Immature natural killer cell (primary cell): ENCODE measurements around the gene MAP7D2. TPM values are rescaled to one million over a fixed set of nuclear protein-coding genes. Genes with fewer than 3 reads are reported as not detected.

Source experiments
- DNase-seq, 3 donors: peaks; one replicate each; pipeline ENCODE4 v3.0.0; 2022; ENCODE audit warnings: mixed read lengths in 1 of 3
- H3K27ac Mint-ChIP-seq, 6 donors: one replicate each; pipeline ENCODE4 v1.8.0; 2020; ENCODE audit warnings: mixed read lengths in 6 of 6, mild to moderate bottlenecking in 5 of 6, inconsistent platforms in 4 of 6, moderate library complexity in 3 of 6
- H3K27me3 Mint-ChIP-seq, 3 donors: one replicate each; pipeline ENCODE4 v1.8.0; 2020 to 2021; ENCODE audit warnings: low read depth in 3 of 3, mild to moderate bottlenecking in 3 of 3, mixed read lengths in 3 of 3, moderate library complexity in 3 of 3, inconsistent platforms in 1 of 3
- H3K36me3 Mint-ChIP-seq, 3 donors: one replicate each; pipeline ENCODE4 v1.8.0; 2020; ENCODE audit warnings: mixed read lengths in 3 of 3, inconsistent platforms in 2 of 3, mild to moderate bottlenecking in 2 of 3
- H3K4me1 Mint-ChIP-seq, 2 donors: one replicate each; pipeline ENCODE4 v1.8.0; 2020; ENCODE audit warnings: inconsistent platforms in 2 of 2, mild to moderate bottlenecking in 2 of 2, mixed read lengths in 2 of 2, moderate library complexity in 1 of 2
- H3K4me3 Mint-ChIP-seq, 5 donors: one replicate each; pipeline ENCODE4 v1.8.0; 2020; ENCODE audit warnings: mild to moderate bottlenecking in 5 of 5, mixed read lengths in 5 of 5, inconsistent platforms in 3 of 5, moderate library complexity in 3 of 5
- H3K9me3 Mint-ChIP-seq, 6 donors: one replicate each; pipeline ENCODE4 v1.8.0; 2020; ENCODE audit warnings: mild to moderate bottlenecking in 6 of 6, mixed read lengths in 6 of 6, inconsistent platforms in 4 of 6, moderate library complexity in 3 of 6
- polyA plus RNA-seq, 3 donors: library from polyadenylated mRNA; unstranded; fragments of 300-500 nt; fragmentation: Illumina TruSeq; gene quantifications; one replicate each; pipeline ENCODE4 v1.2.3, GENCODE V29; 2021

MAP7D2 gene
- polyA plus RNA-seq, 3 donors from 2014 or later: not detected

GRCh38 chrX:19966056-19966455 is 150.7 kb downstream of the MAP7D2 start:
- H3K4me3 Mint-ChIP-seq: no peak overlapping the region
- H3K9me3 Mint-ChIP-seq: peaks cover 0 to 1% (median 0%) of the 10 kb centered on the region in 6 donors
- no peak overlapping the region for H3K27ac Mint-ChIP-seq
- no peak for DNase-seq
- no peaks in the 10 kb centered on the region for H3K27me3 Mint-ChIP-seq
- H3K36me3 Mint-ChIP-seq: peaks cover 0 to 16% (median 11%) of the 10 kb centered on the region in 3 donors
- H3K4me1 Mint-ChIP-seq: peaks cover 0 to 2% of the 10 kb centered on the region in 2 donors

GRCh38 chrX:19964017-19964710 is 152.5 kb downstream of the MAP7D2 start:
- H3K27me3 Mint-ChIP-seq: peaks cover 0 to 1% (median 0%) of the 10 kb centered on the region in 3 donors
- peaks cover 0 to 4% of the 10 kb centered on the region in 2 donors for H3K4me1 Mint-ChIP-seq
- no peak overlapping the region for H3K27ac Mint-ChIP-seq
- H3K9me3 Mint-ChIP-seq: peaks cover 0 to 1% (median 0%) of the 10 kb centered on the region in 6 donors
- no peak for DNase-seq
- H3K36me3 Mint-ChIP-seq: peaks cover 0 to 16% (median 14%) of the 10 kb centered on the region in 3 donors
- no peak overlapping the region for H3K4me3 Mint-ChIP-seq

GRCh38 chrX:19960913-19961312 is 155.8 kb downstream of the MAP7D2 start:
- Mint-ChIP-seq H3K9me3 (no peaks in the 10 kb centered on the region), H3K4me1 (peaks cover 0 to 4% of the 10 kb centered on the region in 2 donors), H3K4me3 (no peak overlapping the region), H3K27ac (peak overlapping the region in 1 of 6 donors; percentile 41), H3K36me3 (peaks cover 0 to 11% (median 9%) of the 10 kb centered on the region in 3 donors), H3K27me3 (peaks cover 0 to 2% (median 0%) of the 10 kb centered on the region in 3 donors)
- no peak for DNase-seq

- H3K4me1 Mint-ChIP-seq: peaks cover 0 to 4% of the 10 kb centered on the region in 2 donors
- peaks cover 0 to 2% (median 0%) of the 10 kb centered on the region in 3 donors for H3K27me3 Mint-ChIP-seq
- peak overlapping the region in 1 of 6 donors; percentile 48 for H3K27ac Mint-ChIP-seq
- DNase-seq: no peak
- no peak overlapping the region for H3K4me3 Mint-ChIP-seq
- no peaks in the 10 kb centered on the region for H3K9me3 Mint-ChIP-seq
- H3K36me3 Mint-ChIP-seq: peaks cover 0 to 4% (median 3%) of the 10 kb centered on the region in 3 donors
Measured at GRCh38 chrX:19958552-19959486, 157.9 kb downstream of the MAP7D2 start.

- H3K9me3 Mint-ChIP-seq: no peaks in the 10 kb centered on the region
- peaks cover 0 to 4% of the 10 kb centered on the region in 2 donors for H3K4me1 Mint-ChIP-seq
- H3K27ac Mint-ChIP-seq: no peak overlapping the region
- peaks cover 0 to 7% (median 4%) of the 10 kb centered on the region in 3 donors for H3K36me3 Mint-ChIP-seq
- DNase-seq: no peak
- H3K4me3 Mint-ChIP-seq: no peak overlapping the region
- H3K27me3 Mint-ChIP-seq: peaks cover 0 to 2% (median 0%) of the 10 kb centered on the region in 3 donors
Measured at GRCh38 chrX:19956923-19957322, 159.8 kb downstream of the MAP7D2 start.

Other genes starting within 250 kb of the MAP7D2 start
- 100 to 1,000 TPM in 1 of 3 donors, 10 to 100 TPM in 2; 82.8 to 200 (median 95.6) TPM for gene SH3KBP1, start 229.3 kb downstream of the MAP7D2 start, polyA plus RNA-seq
- 1 to 10 TPM in 2 of 3 donors, under 1 TPM in 1; 0.49 to 3.9 (median 1.2) TPM for gene BCLAF3, start 125.8 kb downstream of the MAP7D2 start, polyA plus RNA-seq
- gene EIF1AX, start 24.9 kb upstream of the MAP7D2 start, polyA plus RNA-seq: 10 to 100 TPM; 61.0 to 88.7 (median 78.6) TPM
- 10 to 100 TPM; 16.9 to 38.7 (median 28.4) TPM for gene RPS6KA3, start 150.0 kb upstream of the MAP7D2 start, polyA plus RNA-seq